GM23338 (cell line): ENCODE results near the gene CHRNA10. TPM values are rescaled to one million over a fixed set of nuclear protein-coding genes. Genes with fewer than 3 reads are reported as not detected.
A peak's percentile ranks its signal among the peaks of the same experiment; 100 is the strongest.

Experiments used
- ATAC-seq: fragments of 200-7000 bp; cut with Tn5 transposase; 3 replicates; pipeline ENCODE4 v1.9.1; 2020
- DNase-seq: peaks from one replicate; pipeline ENCODE4 v3.0.0-alpha.2; 2015; ENCODE audit warnings: low spot score
- H2AFZ ChIP-seq: fragments of 200-600 bp; sonication (generic); 2 replicates; pipeline ENCODE4 v1.8.0; 2016; ENCODE audit warnings: antibody characterized with exemption, mild to moderate bottlenecking, moderate library complexity
- H3F3A ChIP-seq: fragments of 200-600 bp; sonication (generic); replicated peaks from 2 replicates; pipeline ENCODE4 v1.8.0; 2017; ENCODE audit warnings: antibody characterized with exemption, mixed run types, low read depth
- H3K27ac ChIP-seq: fragments of 200-600 bp; sonication (generic); 2 replicates; pipeline ENCODE4 v1.6.1; 2016; ENCODE audit warnings: low read depth
- H3K27me3 ChIP-seq: fragments of 200-600 bp; sonication (generic); 2 replicates; pipeline ENCODE4 v1.8.0; 2016; ENCODE audit warnings: mild to moderate bottlenecking, mixed run types, moderate library complexity; ENCODE audit not compliant: insufficient read depth
- H3K36me3 ChIP-seq: fragments of 200-600 bp; sonication (generic); 2 replicates; pipeline ENCODE4 v1.8.0; 2016; ENCODE audit warnings: mild to moderate bottlenecking; ENCODE audit not compliant: insufficient read depth
- H3K4me1 ChIP-seq: fragments of 200-600 bp; sonication (generic); 2 replicates; pipeline ENCODE4 v1.8.0; 2016; ENCODE audit warnings: mild to moderate bottlenecking, moderate library complexity; ENCODE audit not compliant: insufficient read depth
- H3K4me2 ChIP-seq: fragments of 200-600 bp; sonication (generic); 2 replicates; pipeline ENCODE4 v1.7.1; 2017; ENCODE audit warnings: mixed run types
- H3K4me3 ChIP-seq: fragments of 200-600 bp; sonication (generic); 2 replicates; pipeline ENCODE4 v1.6.1; 2016; ENCODE audit warnings: mixed run types
- H3K79me2 ChIP-seq: fragments of 200-600 bp; sonication (generic); replicated peaks from 2 replicates; pipeline ENCODE4 v1.8.0; 2017; ENCODE audit warnings: mild to moderate bottlenecking; ENCODE audit not compliant: insufficient read depth
- H3K9me2 ChIP-seq: fragments of 200-600 bp; sonication (generic); 2 replicates; pipeline ENCODE4 v1.8.0; 2017; ENCODE audit not compliant: insufficient read depth
- H4K20me1 ChIP-seq: fragments of 200-600 bp; sonication (generic); replicated peaks from 2 replicates; pipeline ENCODE4 v1.8.0; 2017; ENCODE audit warnings: mild to moderate bottlenecking; ENCODE audit not compliant: insufficient read depth
- H3K27ac Mint-ChIP-seq: 2 replicates; pipeline ENCODE4 v1.8.0; 2020; ENCODE audit warnings: inconsistent platforms, mild to moderate bottlenecking, moderate library complexity, mixed read lengths
- H3K27me3 Mint-ChIP-seq: 3 replicates; pipeline ENCODE4 v1.8.0; 2022; ENCODE audit warnings: low read depth, mild to moderate bottlenecking, moderate library complexity, mixed read lengths, inconsistent platforms; ENCODE audit not compliant: insufficient read depth, poor library complexity
- H3K36me3 Mint-ChIP-seq: 3 replicates; pipeline ENCODE4 v1.8.0; 2021; ENCODE audit warnings: low read depth, mild to moderate bottlenecking, inconsistent platforms, moderate library complexity, mixed read lengths
- H3K4me1 Mint-ChIP-seq: 3 replicates; pipeline ENCODE4 v1.8.0; 2020; ENCODE audit warnings: mild to moderate bottlenecking, inconsistent platforms, mixed read lengths
- H3K4me3 Mint-ChIP-seq: 3 replicates; pipeline ENCODE4 v1.8.0; 2021; ENCODE audit warnings: moderate library complexity, mild to moderate bottlenecking, inconsistent platforms, mixed read lengths
- H3K9me3 Mint-ChIP-seq: 3 replicates; pipeline ENCODE4 v1.8.0; 2020; ENCODE audit warnings: moderate library complexity, mild to moderate bottlenecking, inconsistent platforms, mixed read lengths
- CTCF ChIP-seq, 2 experiments: fragments of 200-600 bp in 1 of 2; sonication (generic) in 1 of 2; conservative IDR thresholded peaks; 2 replicates each; pipeline versions ENCODE4 v1.5.1 to v1.6.1; 2016 to 2017; ENCODE audit warnings: antibody characterized with exemption in 2 of 2, low read depth in 2 of 2, mild to moderate bottlenecking in 2 of 2, moderate library complexity in 1 of 2
- ETS1 ChIP-seq: IDR thresholded peaks from 2 replicates; pipeline ENCODE4 v1.6.1; 2016; ENCODE audit warnings: antibody characterized with exemption
- EZH2 ChIP-seq: fragments of 200-600 bp; sonication (generic); IDR thresholded peaks from one replicate; pipeline ENCODE4 v1.8.0; 2017; ENCODE audit warnings: antibody characterized with exemption, mild to moderate bottlenecking, low read depth; ENCODE audit not compliant: unreplicated experiment
- EZH2phosphoT487 ChIP-seq: fragments of 200-600 bp; sonication (generic); IDR thresholded peaks from one replicate; pipeline ENCODE4 v1.8.1; 2018; ENCODE audit warnings: antibody characterized with exemption; ENCODE audit not compliant: unreplicated experiment
- NANOG ChIP-seq: IDR thresholded peaks from 2 replicates; pipeline ENCODE4 v1.6.1; 2016; ENCODE audit warnings: antibody characterized with exemption, borderline replicate concordance
- POLR2AphosphoS5 ChIP-seq: IDR thresholded peaks from 2 replicates; pipeline ENCODE4 v1.6.1; 2016; ENCODE audit warnings: antibody characterized with exemption, low read depth
- REST ChIP-seq: IDR thresholded peaks from one replicate; pipeline ENCODE4 v1.6.1; 2018; ENCODE audit warnings: antibody characterized with exemption; ENCODE audit not compliant: unreplicated experiment
- STAT1 ChIP-seq: IDR thresholded peaks from one replicate; pipeline ENCODE4 v1.6.1; 2016; ENCODE audit warnings: antibody characterized with exemption; ENCODE audit not compliant: unreplicated experiment
- ZNF331 ChIP-seq: fragments of 250-450 bp; sonication (Bioruptor Pico); IDR thresholded peaks from 2 replicates; pipeline ENCODE4 v1.5.0; 2020; ENCODE audit warnings: low read depth, mild to moderate bottlenecking, moderate library complexity
- polyA plus RNA-seq: library from polyadenylated mRNA; unstranded; fragments of >200 nt; fragmentation: Nextera tagmentation; extraction: Ambion mirVana; gene quantifications from 2 replicates; pipeline ENCODE4 v1.2.1, GENCODE V29; 2016
- total RNA-seq: library from RNA; depleted of rRNA; stranded (reverse); fragments of >200 nt; shearing (Covaris generic); gene quantifications from 2 replicates; pipeline ENCODE4 v1.2.3, GENCODE V29; 2014

CHRNA10 gene
- total and polyA plus RNA-seq, 2 experiments from 2014 or later, result 0.45 to 1.5 TPM

- Histone ChIP-seq H3K27me3 (peaks cover 8% of the 10 kb centered on the region; the same call in 1 of the 2 replicates), H3K9me2 (no peaks in the 10 kb centered on the region), H3K4me2 (peak within 1 kb of the TSS; percentile 94), H3K36me3 (no peaks in the 10 kb centered on the region), H2AFZ (peak within 1 kb of the TSS; percentile 97), H4K20me1 (no peaks in the 10 kb centered on the region), H3K27ac (peak within 1 kb of the TSS; percentile 98), H3K4me1 (no peaks in the 10 kb centered on the region; the same call in 1 of the 2 replicates), H3K4me3 (peak within 1 kb of the TSS; percentile 57), H3F3A (peaks cover 12% of the 10 kb centered on the region; the same call in 1 of the 2 replicates), H3K79me2 (no peaks in the 10 kb centered on the region)
- Mint-ChIP-seq H3K27ac (peak within 1 kb of the TSS; percentile 97), H3K4me3 (peak within 1 kb of the TSS; percentile 88), H3K27me3 (peaks cover 32% of the 10 kb centered on the region), H3K36me3 (peaks cover 18% of the 10 kb centered on the region), H3K4me1 (peaks cover 9% of the 10 kb centered on the region; the same call in 2 of the 3 replicates), H3K9me3 (peaks cover 22% of the 10 kb centered on the region)
- DNase-seq, result no peak
- ATAC-seq, result no peak
- no peak for TF ChIP-seq NANOG
- no peak for TF ChIP-seq ETS1
- TF ChIP-seq POLR2AphosphoS5, result 0 out of 2 replicates have a peak, but pooled peaks have one; percentile 26
- TF ChIP-seq ZNF331, result no peak
Observed at GRCh38 chr11:3641701-3642070, 29.5 kb downstream of the CHRNA10 start, which contains the start of gene ART5. Gene ART5, minus strand, starts transcription at chr11:3641992. Its CDS starts 130 bp downstream, at chr11:3641862.

GRCh38 chr11:3641191-3641590 is 30.0 kb downstream of the CHRNA10 start:
- Mint-ChIP-seq H3K27ac (no peak overlapping the region), H3K36me3 (peaks cover 18% of the 10 kb centered on the region), H3K9me3 (peaks cover 20% of the 10 kb centered on the region), H3K27me3 (peaks cover 35% of the 10 kb centered on the region), H3K4me3 (peak overlapping the region; percentile 78), H3K4me1 (peaks cover 9% of the 10 kb centered on the region; the same call in 2 of the 3 replicates)
- Histone ChIP-seq H4K20me1 (no peaks in the 10 kb centered on the region), H3F3A (peaks cover 12% of the 10 kb centered on the region; the same call in 1 of the 2 replicates), H3K27ac (no peak overlapping the region), H3K9me2 (no peaks in the 10 kb centered on the region), H3K36me3 (no peaks in the 10 kb centered on the region), H3K4me3 (peak overlapping the region; percentile 57), H3K79me2 (no peaks in the 10 kb centered on the region), H2AFZ (peak overlapping the region; percentile 97), H3K4me2 (peak overlapping the region; percentile 94), H3K27me3 (peaks cover 8% of the 10 kb centered on the region; the same call in 1 of the 2 replicates), H3K4me1 (no peaks in the 10 kb centered on the region; the same call in 1 of the 2 replicates)
- DNase-seq (no peak), ATAC-seq (peak; percentile 1; the same call in 2 of the 3 replicates)
- TF ChIP-seq CTCF (conservative IDR thresholded peaks at IDR 0.05; ENCODE audit: low read depth in 2 of 2) (no peak), ETS1 (no peak), EZH2phosphoT487 (no peak), EZH2 (no peak), NANOG (no peak), ZNF331 (no peak), STAT1 (no peak), REST (no peak), POLR2AphosphoS5 (no peak)
